Urothelium cell line (cell line): ENCODE results near the gene NLE1.
"Not testable (repeated sequence)": the region's sequence is repeated elsewhere in the genome, so short reads cannot be mapped to it uniquely, and the experiment has no call there.

Experiments
- DNase-seq: peaks from one replicate; pipeline ENCODE4 v3.0.0; 2011; ENCODE audit warnings: low spot score, mixed read lengths
- FAIRE-seq: peaks from 2 replicates; lab custom pipeline; 2011; peaks lifted over from hg19 to GRCh38; lab: Jason Lieb, UNC

NLE1 gene

GRCh38 chr17:35141681-35142466, at the start of gene NLE1:
Gene NLE1 (minus strand): TSS chr17:35142303. CDS start chr17:35142275, 28 bp downstream.
- peak; percentile 9 for FAIRE-seq
- DNase-seq = peak; percentile 93

- FAIRE-seq = no peak
- no peak for DNase-seq
Measured at GRCh38 chr17:35191001-35191695, 49.0 kb upstream of the NLE1 start.

GRCh38 chr17:35189291-35189690, 47.2 kb upstream of the NLE1 start:
- no peak for DNase-seq
- no peak for FAIRE-seq

GRCh38 chr17:35188111-35188510, 46.0 kb upstream of the NLE1 start:
- FAIRE-seq (no peak), DNase-seq (no peak)

- DNase-seq (no peak), FAIRE-seq (peak; percentile 46)
Measured at GRCh38 chr17:35187481-35187880, 45.4 kb upstream of the NLE1 start.

- no peak for DNase-seq
- FAIRE-seq = no peak
Measured at GRCh38 chr17:35185849-35186248, 43.7 kb upstream of the NLE1 start.

GRCh38 chr17:35184274-35184673, 42.2 kb upstream of the NLE1 start:
- FAIRE-seq (no peak), DNase-seq (no peak)

- DNase-seq = no peak
- no peak for FAIRE-seq
Measured at GRCh38 chr17:35183332-35183731, 41.2 kb upstream of the NLE1 start.

GRCh38 chr17:35179379-35179778, 37.3 kb upstream of the NLE1 start:
- not testable (repeated sequence) for FAIRE-seq, DNase-seq

GRCh38 chr17:35176897-35177296, 34.8 kb upstream of the NLE1 start:
- FAIRE-seq (no peak), DNase-seq (no peak)

- FAIRE-seq (no peak), DNase-seq (no peak)
Measured at GRCh38 chr17:35175638-35176415, 33.7 kb upstream of the NLE1 start.

- DNase-seq = no peak
- FAIRE-seq = no peak
Measured at GRCh38 chr17:35174835-35175334, 32.8 kb upstream of the NLE1 start.

GRCh38 chr17:35172321-35172720, 30.2 kb upstream of the NLE1 start:
- DNase-seq, FAIRE-seq: not testable (repeated sequence)

GRCh38 chr17:35171834-35172233, 29.7 kb upstream of the NLE1 start:
- DNase-seq (no peak), FAIRE-seq (no peak)

GRCh38 chr17:35170968-35171771, 29.1 kb upstream of the NLE1 start:
- DNase-seq = peak; percentile 21
- FAIRE-seq = no peak

GRCh38 chr17:35169835-35170363, 27.8 kb upstream of the NLE1 start:
- FAIRE-seq (no peak), DNase-seq (no peak)

- DNase-seq = no peak
- FAIRE-seq = no peak
Measured at GRCh38 chr17:35167666-35168065, 25.6 kb upstream of the NLE1 start.

- no peak for DNase-seq
- no peak for FAIRE-seq
Measured at GRCh38 chr17:35167046-35167445, 24.9 kb upstream of the NLE1 start.

- no peak for FAIRE-seq
- no peak for DNase-seq
Measured at GRCh38 chr17:35166526-35166925, 24.4 kb upstream of the NLE1 start.

GRCh38 chr17:35164716-35165115, 22.6 kb upstream of the NLE1 start:
- FAIRE-seq (no peak), DNase-seq (no peak)
